K562 (cell line): ENCODE measurements around the gene PIERCE2. TPM values are rescaled to one million over a fixed set of nuclear protein-coding genes. Genes with fewer than 3 reads are reported as not detected.

ENCODE experiments used
- CEBPB ChIP-seq: fragments of 450-650 bp; IDR thresholded peaks from 2 replicates; pipeline ENCODE4 v1.6.1; 2016; ENCODE audit warnings: missing genetic modification characterization, missing compliant biosample characterization
- CSDE1 ChIP-seq, 2 experiments: fragments of 450-650 bp; IDR thresholded peaks; 2 replicates each; pipeline ENCODE4 v1.6.1; 2016; ENCODE audit warnings: mild to moderate bottlenecking in 1 of 2
- DPF2 ChIP-seq: fragments of 450-650 bp; IDR thresholded peaks from 2 replicates; pipeline ENCODE4 v1.6.1; 2016
- E2F6 ChIP-seq, 2 experiments: IDR thresholded peaks; 2 replicates each; pipeline ENCODE4 v1.6.1; 2011; ENCODE audit warnings: borderline replicate concordance in 1 of 2, control low read depth in 1 of 2, low read depth in 1 of 2, low read length in 1 of 2, mild to moderate bottlenecking in 1 of 2, mixed read lengths in 1 of 2, moderate library complexity in 1 of 2; ENCODE audit not compliant: insufficient read depth in 1 of 2, insufficient read length in 1 of 2, poor library complexity in 1 of 2, severe bottlenecking in 1 of 2; ENCODE audit errors: extremely low read depth in 1 of 2
- ESRRA ChIP-seq: fragments of 450-650 bp; IDR thresholded peaks from 2 replicates; pipeline ENCODE4 v1.6.1; 2014; ENCODE audit warnings: low read depth, mild to moderate bottlenecking, moderate library complexity, borderline replicate concordance
- FOXJ2 ChIP-seq: fragments of 200-800 bp; sonication (Bioruptor generic); IDR thresholded peaks from 2 replicates; pipeline ENCODE4 v1.6.1; 2016; ENCODE audit warnings: missing genetic modification characterization, missing compliant biosample characterization
- FOXK1 ChIP-seq: sonication (generic); formaldehyde crosslinking; IDR thresholded peaks from 2 replicates; pipeline ENCODE4 v1.8.0; 2022; ENCODE audit warnings: missing genetic modification reagents, mild to moderate bottlenecking, borderline replicate concordance
- KLF16 ChIP-seq: IDR thresholded peaks from 2 replicates; pipeline ENCODE4 v1.6.1; 2016; ENCODE audit warnings: antibody characterized with exemption
- NFRKB ChIP-seq: fragments of 450-650 bp; IDR thresholded peaks from 2 replicates; pipeline ENCODE4 v1.6.1; 2016; ENCODE audit warnings: low read depth
- NR1H2 ChIP-seq: sonication (generic); formaldehyde crosslinking; IDR thresholded peaks from 2 replicates; pipeline ENCODE4 v1.4.0; 2020; ENCODE audit warnings: mild to moderate bottlenecking, missing genetic modification reagents
- NR3C1 ChIP-seq: sonication (generic); formaldehyde crosslinking; IDR thresholded peaks from 2 replicates; pipeline ENCODE4 v1.8.1; 2022; ENCODE audit warnings: missing genetic modification reagents
- POLR3A ChIP-seq: IDR thresholded peaks from 2 replicates; pipeline ENCODE4 v1.6.1; 2011; ENCODE audit warnings: borderline replicate concordance, mild to moderate bottlenecking, moderate library complexity; ENCODE audit not compliant: insufficient read length, insufficient read depth; ENCODE audit errors: extremely low read depth
- RAD21 ChIP-seq, 2 experiments: fragments of 250-450 bp in 1 of 2; fragments of 450-650 bp in 1 of 2; sonication (Bioruptor Pico) in 1 of 2; formaldehyde crosslinking in 1 of 2; IDR thresholded peaks in 1 of 2; conservative IDR thresholded peaks in 1 of 2; 2 replicates each; pipeline versions ENCODE4 v1.4.0 to v1.8.0; 2020 to 2022; ENCODE audit warnings: mild to moderate bottlenecking in 2 of 2, moderate library complexity in 1 of 2
- TAF9B ChIP-seq: fragments of 450-650 bp; IDR thresholded peaks from 2 replicates; pipeline ENCODE4 v1.6.1; 2018; ENCODE audit warnings: mild to moderate bottlenecking; ENCODE audit not compliant: partially characterized antibody
- ZBTB40 ChIP-seq, 2 experiments: fragments of 450-650 bp in 1 of 2; sonication (generic) in 1 of 2; formaldehyde crosslinking in 1 of 2; IDR thresholded peaks; 2 replicates each; pipeline versions ENCODE4 v1.7.1 to v1.9.0; 2016 to 2022; ENCODE audit warnings: inconsistent platforms in 1 of 2, mild to moderate bottlenecking in 1 of 2, missing genetic modification reagents in 1 of 2
- ZBTB7A ChIP-seq: IDR thresholded peaks from 2 replicates; pipeline ENCODE4 v1.6.1; 2011; ENCODE audit warnings: low read depth, mild to moderate bottlenecking, low read length, moderate library complexity, borderline replicate concordance; ENCODE audit not compliant: control insufficient read depth
- ZKSCAN3 ChIP-seq: fragments of 250-450 bp; sonication (Bioruptor Pico); IDR thresholded peaks from 2 replicates; pipeline ENCODE4 v1.4.0; 2020
- polyA plus RNA-seq, 8 experiments: library from polyadenylated mRNA; depleted of rRNA in 4 of 8; stranded (reverse) in 5 of 8; unstranded in 3 of 8; fragments of >200 nt; fragmentation: Nextera tagmentation in 2 of 8; fragmentation: Illumina TruSeq in 1 of 8; extraction: Ambion mirVana in 2 of 8; extraction: Trizol in 1 of 8; gene quantifications; 2 replicates each; pipeline versions ENCODE4 v1.2.1 to v1.2.3, GENCODE V29; 2011 to 2014; ENCODE audit warnings: inconsistent platforms in 1 of 8, missing spikeins in 1 of 8
- total RNA-seq, 7 experiments: library from RNA; depleted of rRNA in 6 of 7; stranded (reverse); fragments of >200 nt in 6 of 7; fragmentation: Illumina TruSeq in 2 of 7; extraction: Trizol in 2 of 7; gene quantifications; 2 replicates each; pipeline versions ENCODE4 v1.2.1 to v1.2.3, GENCODE V29; 2011 to 2021; ENCODE audit warnings: low replicate concordance in 1 of 7

Gene PIERCE2
- total and polyA plus RNA-seq, 9 of the 15 experiments (the other 6 are each of a cell fraction or from before 2014, with no cell fraction given) = 2.9 to 4.8 (median 4.0) TPM

GRCh38 chr15:55408012-55408928 lies at the start of gene PIERCE2, which contains the start of gene CCPG1 (continued):
- TF ChIP-seq POLR3A = no peak
- peak; percentile 74 for TF ChIP-seq ZBTB40 (IDR thresholded peaks at IDR 0.05)
- TF ChIP-seq ZBTB40 (CRISPR knock-in tag; IDR thresholded peaks at IDR 0.05) = no peak
- no peak for TF ChIP-seq NR1H2 (CRISPR knock-in tag)
- peak; percentile 75; the same call in 1 of the 2 replicates for TF ChIP-seq ESRRA
- no peak for TF ChIP-seq NR3C1
- no peak for TF ChIP-seq ZKSCAN3 (CRISPR knock-in tag)
- TF ChIP-seq E2F6 (IDR thresholded peaks at IDR 0.05; ENCODE audit: borderline replicate concordance in 1 of 2, extremely low read depth in 1 of 2, insufficient read depth in 1 of 2, insufficient read length in 1 of 2, low read depth in 1 of 2, low read length in 1 of 2, poor library complexity in 1 of 2, severe bottlenecking in 1 of 2) = peak; percentile 43 to 78
- TF ChIP-seq TAF9B = peak; percentile 55
- peak; percentile 29 to 39; a peak in 2 of 4 replicates for TF ChIP-seq RAD21 (CRISPR knock-in tag; conservative IDR thresholded peaks at IDR 0.05 in 1 of 2, IDR thresholded peaks at IDR 0.05 in 1 of 2)
- peak; percentile 83 for TF ChIP-seq ZBTB7A
- no peak for TF ChIP-seq FOXK1 (CRISPR knock-in tag)
- TF ChIP-seq FOXJ2 (tag) = peak; percentile 79; the same call in 1 of the 2 replicates
- TF ChIP-seq KLF16 = 0 out of 2 replicates have a peak, but pooled peaks have one; percentile 38
- no peak for TF ChIP-seq NFRKB
- TF ChIP-seq CEBPB = no peak
- TF ChIP-seq CSDE1 (IDR thresholded peaks at IDR 0.05) = peak in 1 of 2 experiments; percentile 95; a peak in 2 of 4 replicates
- no peak for TF ChIP-seq DPF2
